ENCODE data around the gene HMGCLL1. TPM values are rescaled to one million over a fixed set of nuclear protein-coding genes. Genes with fewer than 3 reads are reported as not detected.

Gene HMGCLL1
- not detected in 2 replicates for total RNA-seq

DNA sequence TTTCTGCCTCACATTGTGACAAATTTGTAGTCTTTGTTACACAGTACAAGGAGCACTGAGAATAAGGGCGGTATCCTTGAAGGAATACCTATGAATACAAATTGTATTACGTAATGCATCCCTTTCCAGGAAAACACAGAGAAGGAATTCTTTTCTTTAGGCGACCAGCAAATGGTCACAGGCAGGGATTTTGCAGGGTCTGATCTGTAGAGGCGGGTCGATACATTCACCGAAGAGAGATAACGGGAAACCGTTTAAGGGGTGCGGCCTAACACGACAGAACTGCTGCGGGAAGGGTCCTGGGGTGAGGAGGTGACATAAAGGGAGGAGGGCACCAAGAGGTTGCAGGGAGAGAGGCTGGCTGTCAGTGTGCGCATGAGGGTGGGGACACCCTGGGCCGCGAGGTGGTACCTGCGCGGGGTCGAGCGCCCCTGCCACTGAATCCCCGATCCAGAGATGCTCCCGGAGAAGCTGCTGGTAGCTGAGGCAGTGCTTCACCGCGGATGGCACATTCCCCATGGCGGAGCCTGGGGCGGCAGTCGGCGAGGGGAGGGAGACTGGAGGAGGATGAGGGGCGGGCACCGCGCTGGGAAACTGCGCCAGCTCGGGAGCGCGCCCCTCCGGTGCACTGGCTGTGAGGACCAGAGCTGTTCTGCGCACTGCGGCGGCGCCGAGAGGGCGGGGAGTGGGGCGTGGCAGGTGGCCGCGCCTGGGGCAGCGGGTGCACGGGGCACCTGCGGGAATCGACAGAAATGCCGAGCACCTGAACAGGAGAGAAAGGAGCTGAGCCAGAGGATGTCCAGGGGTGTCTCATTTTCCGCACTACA is at the start of gene HMGCLL1:
TSS of gene HMGCLL1 (minus strand) at position 656 of the 827 bp plus-strand sequence. CDS start at position 519, 137 bp downstream.
- intact Hi-C loops (cut with micrococcal nuclease), result no loop called here
- Mint-ChIP-seq H3K27me3 (peaks cover 2% of the 10 kb centered on the region), H3K4me1 (no peaks in the 10 kb centered on the region), H3K9me3 (peaks cover 8% of the 10 kb centered on the region), H3K4me3 (no peak within 1 kb of the TSS), H3K27ac (no peak within 1 kb of the TSS), H3K36me3 (ENCODE audit: low read depth) (no peaks in the 10 kb centered on the region)
- TF ChIP-seq, protein P1, sequence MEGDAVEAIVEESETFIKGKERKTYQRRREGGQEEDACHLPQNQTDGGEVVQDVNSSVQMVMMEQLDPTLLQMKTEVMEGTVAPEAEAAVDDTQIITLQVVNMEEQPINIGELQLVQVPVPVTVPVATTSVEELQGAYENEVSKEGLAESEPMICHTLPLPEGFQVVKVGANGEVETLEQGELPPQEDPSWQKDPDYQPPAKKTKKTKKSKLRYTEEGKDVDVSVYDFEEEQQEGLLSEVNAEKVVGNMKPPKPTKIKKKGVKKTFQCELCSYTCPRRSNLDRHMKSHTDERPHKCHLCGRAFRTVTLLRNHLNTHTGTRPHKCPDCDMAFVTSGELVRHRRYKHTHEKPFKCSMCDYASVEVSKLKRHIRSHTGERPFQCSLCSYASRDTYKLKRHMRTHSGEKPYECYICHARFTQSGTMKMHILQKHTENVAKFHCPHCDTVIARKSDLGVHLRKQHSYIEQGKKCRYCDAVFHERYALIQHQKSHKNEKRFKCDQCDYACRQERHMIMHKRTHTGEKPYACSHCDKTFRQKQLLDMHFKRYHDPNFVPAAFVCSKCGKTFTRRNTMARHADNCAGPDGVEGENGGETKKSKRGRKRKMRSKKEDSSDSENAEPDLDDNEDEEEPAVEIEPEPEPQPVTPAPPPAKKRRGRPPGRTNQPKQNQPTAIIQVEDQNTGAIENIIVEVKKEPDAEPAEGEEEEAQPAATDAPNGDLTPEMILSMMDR (IDR thresholded peaks at IDR 0.05), result no peak
- ATAC-seq (ENCODE audit: low read depth), result no peak
- ChIA-PET POLR2A (no interaction called here), CTCF (no interaction called here)
- DNase-seq, result no peak

GRCh38 chr6:55621993-55622392 is 43.0 kb upstream of the HMGCLL1 start:
- Mint-ChIP-seq H3K4me1 (no peaks in the 10 kb centered on the region), H3K9me3 (peaks cover 17% of the 10 kb centered on the region), H3K4me3 (no peak overlapping the region), H3K36me3 (ENCODE audit: low read depth) (no peaks in the 10 kb centered on the region), H3K27me3 (no peaks in the 10 kb centered on the region), H3K27ac (no peak overlapping the region)
- DNase-seq, result no peak
- no peak for ATAC-seq (ENCODE audit: low read depth)
- CTCF ChIA-PET, result no interaction called here
- TF ChIP-seq, protein P1 (IDR thresholded peaks at IDR 0.05), result no peak
- intact Hi-C loops (cut with micrococcal nuclease), result no loop called here
- POLR2A ChIA-PET, result no interaction called here

DNA sequence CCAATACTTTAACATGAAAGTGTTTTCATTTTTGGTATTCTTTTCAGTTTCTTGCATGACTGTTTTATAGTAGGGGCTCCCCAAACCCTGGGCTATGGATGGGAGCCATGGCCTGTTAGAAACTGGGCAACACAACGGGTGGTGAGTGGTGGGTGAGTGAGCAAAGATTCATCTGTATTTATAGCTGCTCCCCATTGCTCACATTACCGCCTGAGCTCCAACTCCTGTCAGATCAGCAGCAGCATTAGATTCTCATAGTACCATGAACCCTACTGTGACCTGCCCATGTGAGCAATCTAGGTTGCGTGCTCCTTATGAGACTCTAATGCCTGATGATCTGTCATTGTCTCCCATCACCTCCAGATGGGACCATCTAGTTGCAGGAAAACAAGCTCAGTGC is 42.3 kb upstream of the HMGCLL1 start:
- Mint-ChIP-seq H3K4me1 (no peaks in the 10 kb centered on the region), H3K4me3 (no peak overlapping the region), H3K36me3 (ENCODE audit: low read depth) (no peaks in the 10 kb centered on the region), H3K27me3 (no peaks in the 10 kb centered on the region), H3K27ac (no peak overlapping the region), H3K9me3 (peaks cover 15% of the 10 kb centered on the region)
- CTCF ChIA-PET, result no interaction called here
- TF ChIP-seq, protein P1 (IDR thresholded peaks at IDR 0.05), result no peak
- POLR2A ChIA-PET, result no interaction called here
- intact Hi-C loops (cut with micrococcal nuclease), result no loop called here
- ATAC-seq (ENCODE audit: low read depth), result no peak
- DNase-seq, result no peak

DNA sequence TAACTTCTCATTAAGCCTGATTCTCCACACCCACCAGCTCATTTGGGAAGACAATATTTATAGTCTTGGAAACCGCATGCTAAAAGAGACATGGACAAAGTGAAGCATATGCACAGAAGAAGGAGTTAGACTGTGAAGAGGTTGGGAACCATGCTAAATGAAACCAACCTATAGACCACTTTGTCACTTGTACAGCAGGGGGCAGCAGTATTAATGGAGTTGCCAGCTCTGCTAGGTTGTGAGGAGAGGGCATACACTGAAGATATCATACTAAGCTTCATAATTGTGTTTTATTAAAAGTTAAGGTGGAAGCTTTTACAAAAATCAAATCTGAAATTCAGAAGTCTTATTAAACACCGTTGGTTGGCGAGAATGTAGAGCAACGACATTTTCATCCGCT is 38.3 kb upstream of the HMGCLL1 start:
- TF ChIP-seq, protein P1 (IDR thresholded peaks at IDR 0.05), result no peak
- Mint-ChIP-seq H3K27me3 (no peaks in the 10 kb centered on the region), H3K36me3 (ENCODE audit: low read depth) (no peaks in the 10 kb centered on the region), H3K4me3 (no peak overlapping the region), H3K27ac (no peak overlapping the region), H3K9me3 (peaks cover 15% of the 10 kb centered on the region), H3K4me1 (no peaks in the 10 kb centered on the region)
- ATAC-seq (ENCODE audit: low read depth), result no peak
- no peak for DNase-seq
- ChIA-PET POLR2A (no interaction called here), CTCF (no interaction called here)
- intact Hi-C loops (cut with micrococcal nuclease), result no loop called here

DNA sequence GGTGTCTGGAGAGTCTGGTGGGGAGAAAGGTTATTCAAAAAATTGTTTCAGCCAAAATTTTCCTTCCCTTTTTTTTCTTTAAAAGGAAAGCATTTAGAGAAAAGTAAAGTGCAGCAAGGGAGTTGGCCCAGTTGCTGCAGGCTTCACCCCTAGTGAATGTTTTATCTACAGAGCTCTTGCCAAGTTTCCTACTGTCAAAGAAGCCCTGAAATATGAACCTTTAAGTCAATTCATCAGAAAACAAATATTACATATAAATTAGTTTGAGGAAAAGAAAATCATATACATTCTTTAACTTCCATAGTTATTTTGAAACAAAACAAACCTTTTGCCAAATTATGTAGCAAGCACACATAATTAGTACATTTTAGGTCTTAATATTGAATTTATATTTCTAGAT is 25.0 kb upstream of the HMGCLL1 start:
- no peak overlapping the region for H3K4me3 Mint-ChIP-seq
- ATAC-seq (ENCODE audit: low read depth) (no peak), DNase-seq (no peak)
- ChIA-PET CTCF (no interaction called here), POLR2A (no interaction called here)
- TF ChIP-seq, protein P1 (IDR thresholded peaks at IDR 0.05), result no peak
- intact Hi-C loops (cut with micrococcal nuclease), result no loop called here
- H3K36me3 Mint-ChIP-seq (ENCODE audit: low read depth), result no peaks in the 10 kb centered on the region
- H3K9me3 Mint-ChIP-seq, result peaks cover 7% of the 10 kb centered on the region
- no peak overlapping the region for H3K27ac Mint-ChIP-seq
- no peaks in the 10 kb centered on the region for H3K27me3 Mint-ChIP-seq
- H3K4me1 Mint-ChIP-seq, result no peaks in the 10 kb centered on the region

Measured in activated B cell treated with CpG ODN at 0.5 μM for 24 hours (primary cell).